Suppressor macrophage treated with lipopolysaccharide for 4 hours (primary cell): Measurements from ENCODE around the gene CCNY.

Experiments used
- DNase-seq: peaks from one replicate; pipeline ENCODE4 v3.0.0-alpha.2; 2020

CCNY gene

GRCh38 chr10:35359056-35359455 is 22.7 kb downstream of the CCNY start:
- no peak for DNase-seq

- DNase-seq: no peak
Measured at GRCh38 chr10:35359873-35360272, 23.6 kb downstream of the CCNY start.

GRCh38 chr10:35362701-35363350 is 26.5 kb downstream of the CCNY start:
- no peak for DNase-seq

GRCh38 chr10:35363587-35363986 is 27.3 kb downstream of the CCNY start:
- DNase-seq: no peak

- DNase-seq: no peak
Measured at GRCh38 chr10:35364808-35365207, 28.5 kb downstream of the CCNY start.

GRCh38 chr10:35365994-35366393 is 29.7 kb downstream of the CCNY start:
- DNase-seq: no peak

GRCh38 chr10:35367107-35367859 is 31.0 kb downstream of the CCNY start:
- DNase-seq: no peak

GRCh38 chr10:35367982-35368381 is 31.7 kb downstream of the CCNY start:
- no peak for DNase-seq

- DNase-seq: no peak
Measured at GRCh38 chr10:35368485-35369048, 32.3 kb downstream of the CCNY start.

GRCh38 chr10:35369049-35369611 is 32.8 kb downstream of the CCNY start:
- DNase-seq: peak; percentile 61

GRCh38 chr10:35371731-35372130 is 35.4 kb downstream of the CCNY start:
- DNase-seq: no peak

GRCh38 chr10:35372329-35372728 is 36.0 kb downstream of the CCNY start:
- peak; percentile 69 for DNase-seq

GRCh38 chr10:35375091-35375765 is 38.9 kb downstream of the CCNY start:
- DNase-seq: no peak

GRCh38 chr10:35377050-35377728 is 40.9 kb downstream of the CCNY start:
- no peak for DNase-seq

- DNase-seq: no peak
Measured at GRCh38 chr10:35378541-35379210, 42.4 kb downstream of the CCNY start.

- peak; percentile 41 for DNase-seq
Measured at GRCh38 chr10:35379226-35380137, 43.2 kb downstream of the CCNY start.

- no peak for DNase-seq
Measured at GRCh38 chr10:35382096-35382495, 45.8 kb downstream of the CCNY start.

GRCh38 chr10:35384265-35384868 is 48.1 kb downstream of the CCNY start:
- DNase-seq: peak; percentile 48

GRCh38 chr10:35386594-35387174 is 50.4 kb downstream of the CCNY start:
- DNase-seq: no peak

GRCh38 chr10:35387768-35388167 is 51.5 kb downstream of the CCNY start:
- peak; percentile 48 for DNase-seq
